K562 (cell line): ENCODE data around the gene ATP6V0A1. TPM values are rescaled to one million over a fixed set of nuclear protein-coding genes. Genes with fewer than 3 reads are reported as not detected.
A peak's percentile ranks its signal among the peaks of the same experiment; 100 is the strongest.

ENCODE experiments used
- BRF2 ChIP-seq: IDR thresholded peaks from 3 replicates; pipeline ENCODE4 v1.6.1; 2011; ENCODE audit warnings: borderline replicate concordance, mild to moderate bottlenecking; ENCODE audit not compliant: insufficient read length, insufficient read depth
- CHD2 ChIP-seq: IDR thresholded peaks from 2 replicates; pipeline ENCODE4 v1.6.1; 2011; ENCODE audit warnings: low read depth, low read length
- ELK3 ChIP-seq: fragments of 450-650 bp; formaldehyde crosslinking; IDR thresholded peaks from 2 replicates; pipeline ENCODE4 v1.4.0; 2020; ENCODE audit warnings: mild to moderate bottlenecking
- MXD1 ChIP-seq: fragments of 250-450 bp; sonication (Bioruptor Pico); IDR thresholded peaks from 2 replicates; pipeline ENCODE4 v1.8.0; 2021; ENCODE audit warnings: borderline replicate concordance, mild to moderate bottlenecking, moderate library complexity; ENCODE audit not compliant: poor library complexity, severe bottlenecking
- NEUROD1 ChIP-seq: fragments of 150-350 bp; IDR thresholded peaks from 2 replicates; pipeline ENCODE4 v1.6.1; 2014; ENCODE audit warnings: borderline replicate concordance, low read length, low read depth; ENCODE audit not compliant: partially characterized antibody
- POLR2H ChIP-seq: IDR thresholded peaks from 2 replicates; pipeline ENCODE4 v1.6.1; 2016; ENCODE audit warnings: missing genetic modification characterization, low read depth, mild to moderate bottlenecking, control low read depth, missing compliant biosample characterization, moderate library complexity
- SMARCA5 ChIP-seq: fragments of 450-650 bp; IDR thresholded peaks from 2 replicates; pipeline ENCODE4 v1.6.1; 2016
- TFAP4 ChIP-seq: sonication (generic); formaldehyde crosslinking; IDR thresholded peaks from 2 replicates; pipeline ENCODE4 v1.8.0; 2022; ENCODE audit warnings: missing genetic modification reagents, mild to moderate bottlenecking, moderate library complexity, borderline replicate concordance
- UBTF ChIP-seq, 2 experiments: IDR thresholded peaks; 2 replicates each; pipeline ENCODE4 v1.6.1; 2012; ENCODE audit warnings: improper control_type of control experiment in 2 of 2, low read depth in 2 of 2, low read length in 2 of 2, borderline replicate concordance in 1 of 2
- ZFP1 ChIP-seq: fragments of 450-650 bp; formaldehyde crosslinking; IDR thresholded peaks from 2 replicates; pipeline ENCODE4 v1.4.0; 2020; ENCODE audit warnings: mild to moderate bottlenecking, mixed read lengths
- ZNF318 ChIP-seq, 2 experiments: fragments of 450-650 bp; IDR thresholded peaks; 2 replicates each; pipeline ENCODE4 v1.6.1; 2016; ENCODE audit warnings: mild to moderate bottlenecking in 2 of 2, borderline replicate concordance in 1 of 2, low read depth in 1 of 2, moderate library complexity in 1 of 2
- ZNF354B ChIP-seq: fragments of 250-450 bp; sonication (Bioruptor Pico); IDR thresholded peaks from 2 replicates; pipeline ENCODE4 v1.4.0; 2020
- polyA plus RNA-seq, 8 experiments: library from polyadenylated mRNA; depleted of rRNA in 4 of 8; stranded (reverse) in 5 of 8; unstranded in 3 of 8; fragments of >200 nt; fragmentation: Nextera tagmentation in 2 of 8; fragmentation: Illumina TruSeq in 1 of 8; extraction: Ambion mirVana in 2 of 8; extraction: Trizol in 1 of 8; gene quantifications; 2 replicates each; pipeline versions ENCODE4 v1.2.1 to v1.2.3, GENCODE V29; 2011 to 2014; ENCODE audit warnings: inconsistent platforms in 1 of 8, missing spikeins in 1 of 8
- total RNA-seq, 7 experiments: library from RNA; depleted of rRNA in 6 of 7; stranded (reverse); fragments of >200 nt in 6 of 7; fragmentation: Illumina TruSeq in 2 of 7; extraction: Trizol in 2 of 7; gene quantifications; 2 replicates each; pipeline versions ENCODE4 v1.2.1 to v1.2.3, GENCODE V29; 2011 to 2021; ENCODE audit warnings: low replicate concordance in 1 of 7

Gene ATP6V0A1
- total and polyA plus RNA-seq, 9 of the 15 experiments (the other 6 are each of a cell fraction or from before 2014, with no cell fraction given), result 11.8 to 158 (median 75.5) TPM

GRCh38 chr17:42536048-42536371, 77.3 kb downstream of the ATP6V0A1 start, which contains the start of gene NAGLU (continued):
- TF ChIP-seq ZNF318 (IDR thresholded peaks at IDR 0.05; ENCODE audit: borderline replicate concordance in 1 of 2, low read depth in 1 of 2), result no peak
- TF ChIP-seq NEUROD1, result peak; percentile 48
- TF ChIP-seq UBTF (IDR thresholded peaks at IDR 0.05; ENCODE audit: borderline replicate concordance in 1 of 2, low read depth in 2 of 2, low read length in 2 of 2), result peak in 1 of 2 experiments; percentile 7; a peak in 1 of 4 replicates
- peak; percentile 48 for TF ChIP-seq MXD1 (CRISPR knock-in tag)
- TF ChIP-seq POLR2H (tag), result 0 out of 2 replicates have a peak, but pooled peaks have one; percentile 8
- no peak for TF ChIP-seq SMARCA5
- no peak for TF ChIP-seq TFAP4 (CRISPR knock-in tag)
- no peak for TF ChIP-seq ZFP1 (CRISPR knock-in tag)
- TF ChIP-seq ELK3 (CRISPR knock-in tag), result no peak
- no peak for TF ChIP-seq ZNF354B (CRISPR knock-in tag)
- TF ChIP-seq BRF2, result no peak
- TF ChIP-seq CHD2, result peak; percentile 49; the same call in 1 of the 2 replicates
